ENCODE results near the gene RIMBP2.

The RIMBP2 gene

GRCh38 chr12:130747867-130748740 is 32.0 kb upstream of the RIMBP2 start:
- peak; percentile 97 for TF ChIP-seq CTCF (IDR thresholded peaks at IDR 0.05; ENCODE audit: borderline replicate concordance, extremely low read depth, low read length, poor library complexity, severe bottlenecking)
- TF ChIP-seq EZH2 (IDR thresholded peaks at IDR 0.05; ENCODE audit: borderline replicate concordance, low read depth, low read length, severe bottlenecking) = no peak
- H3K4me1 ChIP-seq (ENCODE audit: insufficient read depth, low read length) = peaks cover 7% of the 10 kb centered on the region
- DNase-seq = peak; percentile 86
- no peaks in the 10 kb centered on the region for H3K27me3 ChIP-seq (ENCODE audit: insufficient read depth, low read length, poor library complexity)
- no peaks in the 10 kb centered on the region for H3K9me3 ChIP-seq (ENCODE audit: insufficient read depth, low read length, severe bottlenecking)
- H3K4me3 ChIP-seq (ENCODE audit: low read depth in 1 of 2, low read length in 2 of 2) = no peak overlapping the region
- peak overlapping the region; percentile 27 for H3K4me2 ChIP-seq (ENCODE audit: insufficient read depth, low read length)
- peak overlapping the region; percentile 28; the same call in 1 of the 2 replicates for H2AFZ ChIP-seq (ENCODE audit: low read depth, low read length)
- H4K20me1 ChIP-seq (ENCODE audit: insufficient read depth, low read length) = no peaks in the 10 kb centered on the region
- no peaks in the 10 kb centered on the region for H3K79me2 ChIP-seq (ENCODE audit: insufficient read depth, low read length)
- no peak overlapping the region for H3K27ac ChIP-seq (ENCODE audit: low read length)
- peak; percentile 100 for ATAC-seq (ENCODE audit: insufficient read depth, low read depth)
- no peaks in the 10 kb centered on the region for H3K36me3 ChIP-seq (ENCODE audit: insufficient read depth, low read length)
- no peak overlapping the region for H3K9ac ChIP-seq (ENCODE audit: low read depth, low read length)

- no peak for ATAC-seq (ENCODE audit: insufficient read depth, low read depth)
- Histone ChIP-seq H3K4me1 (ENCODE audit: insufficient read depth, low read length) (peaks cover 7% of the 10 kb centered on the region), H3K4me2 (ENCODE audit: insufficient read depth, low read length) (no peak overlapping the region), H2AFZ (ENCODE audit: low read depth, low read length) (no peak overlapping the region), H4K20me1 (ENCODE audit: insufficient read depth, low read length) (no peaks in the 10 kb centered on the region), H3K4me3 (ENCODE audit: low read depth in 1 of 2, low read length in 2 of 2) (no peak overlapping the region), H3K36me3 (ENCODE audit: insufficient read depth, low read length) (no peaks in the 10 kb centered on the region), H3K9ac (ENCODE audit: low read depth, low read length) (no peak overlapping the region), H3K27me3 (ENCODE audit: insufficient read depth, low read length, poor library complexity) (no peaks in the 10 kb centered on the region), H3K27ac (ENCODE audit: low read length) (no peak overlapping the region), H3K79me2 (ENCODE audit: insufficient read depth, low read length) (no peaks in the 10 kb centered on the region), H3K9me3 (ENCODE audit: insufficient read depth, low read length, severe bottlenecking) (no peaks in the 10 kb centered on the region)
- DNase-seq = no peak
- TF ChIP-seq EZH2 (IDR thresholded peaks at IDR 0.05; ENCODE audit: borderline replicate concordance, low read depth, low read length, severe bottlenecking) = no peak
- no peak for TF ChIP-seq CTCF (IDR thresholded peaks at IDR 0.05; ENCODE audit: borderline replicate concordance, extremely low read depth, low read length, poor library complexity, severe bottlenecking)
Observed at GRCh38 chr12:130746546-130746945, 30.4 kb upstream of the RIMBP2 start.

GRCh38 chr12:130745921-130746320 is 29.8 kb upstream of the RIMBP2 start:
- Histone ChIP-seq H3K36me3 (ENCODE audit: insufficient read depth, low read length) (no peaks in the 10 kb centered on the region), H3K27ac (ENCODE audit: low read length) (no peak overlapping the region), H3K79me2 (ENCODE audit: insufficient read depth, low read length) (no peaks in the 10 kb centered on the region), H3K27me3 (ENCODE audit: insufficient read depth, low read length, poor library complexity) (no peaks in the 10 kb centered on the region), H2AFZ (ENCODE audit: low read depth, low read length) (no peak overlapping the region), H3K4me1 (ENCODE audit: insufficient read depth, low read length) (peaks cover 7% of the 10 kb centered on the region), H3K4me3 (ENCODE audit: low read depth in 1 of 2, low read length in 2 of 2) (no peak overlapping the region), H3K4me2 (ENCODE audit: insufficient read depth, low read length) (no peak overlapping the region), H4K20me1 (ENCODE audit: insufficient read depth, low read length) (no peaks in the 10 kb centered on the region), H3K9me3 (ENCODE audit: insufficient read depth, low read length, severe bottlenecking) (no peaks in the 10 kb centered on the region), H3K9ac (ENCODE audit: low read depth, low read length) (no peak overlapping the region)
- TF ChIP-seq EZH2 (IDR thresholded peaks at IDR 0.05; ENCODE audit: borderline replicate concordance, low read depth, low read length, severe bottlenecking) = no peak
- TF ChIP-seq CTCF (IDR thresholded peaks at IDR 0.05; ENCODE audit: borderline replicate concordance, extremely low read depth, low read length, poor library complexity, severe bottlenecking) = no peak
- DNase-seq (no peak), ATAC-seq (ENCODE audit: insufficient read depth, low read depth) (no peak)
